K562 (cell line): ENCODE results near the gene TMEM63A. TPM values are rescaled to one million over a fixed set of nuclear protein-coding genes. Genes with fewer than 3 reads are reported as not detected.

Experiments
- ARNT ChIP-seq, 2 experiments: fragments of 450-650 bp; IDR thresholded peaks; 2 replicates each; pipeline ENCODE4 v1.6.1; 2016; ENCODE audit warnings: mild to moderate bottlenecking in 1 of 2
- GTF2F1 ChIP-seq: IDR thresholded peaks from 2 replicates; pipeline ENCODE4 v1.6.1; 2011; ENCODE audit warnings: low read depth, low read length, improper control_type of control experiment
- HDAC8 ChIP-seq: fragments of 450-650 bp; IDR thresholded peaks from 2 replicates; pipeline ENCODE4 v1.6.1; 2016; ENCODE audit warnings: mild to moderate bottlenecking, missing genetic modification characterization, moderate library complexity, missing compliant biosample characterization
- HMGN3 ChIP-seq: IDR thresholded peaks from 2 replicates; pipeline ENCODE4 v1.6.1; 2011; ENCODE audit warnings: borderline replicate concordance, low read depth, mild to moderate bottlenecking, mixed read lengths, low read length; ENCODE audit not compliant: insufficient read length; ENCODE audit errors: extremely low read depth
- MEF2A ChIP-seq: IDR thresholded peaks from 2 replicates; pipeline ENCODE4 v1.6.1; 2011; ENCODE audit warnings: low read depth, mild to moderate bottlenecking, low read length, moderate library complexity; ENCODE audit not compliant: control insufficient read depth
- PHF20 ChIP-seq: fragments of 450-650 bp; IDR thresholded peaks from 2 replicates; pipeline ENCODE4 v1.6.1; 2018; ENCODE audit not compliant: partially characterized antibody
- SPI1 ChIP-seq: IDR thresholded peaks from 2 replicates; pipeline ENCODE4 v1.6.1; 2011; ENCODE audit warnings: low read depth, low read length, control low read depth, borderline replicate concordance
- ZNF274 ChIP-seq: IDR thresholded peaks from 2 replicates; pipeline ENCODE4 v1.6.1; 2011; ENCODE audit warnings: low read depth, mild to moderate bottlenecking, low read length, moderate library complexity, borderline replicate concordance
- ZNF324 ChIP-seq: fragments of 250-450 bp; sonication (Bioruptor Pico); IDR thresholded peaks from 2 replicates; pipeline ENCODE4 v1.4.0; 2020; ENCODE audit warnings: mild to moderate bottlenecking
- ZNF766 ChIP-seq: fragments of 200-800 bp; sonication (Bioruptor generic); conservative IDR thresholded peaks from 2 replicates; pipeline ENCODE4 v1.6.1; 2016; ENCODE audit warnings: missing genetic modification characterization, missing compliant biosample characterization
- polyA plus RNA-seq, 8 experiments: library from polyadenylated mRNA; depleted of rRNA in 4 of 8; stranded (reverse) in 5 of 8; unstranded in 3 of 8; fragments of >200 nt; fragmentation: Nextera tagmentation in 2 of 8; fragmentation: Illumina TruSeq in 1 of 8; extraction: Ambion mirVana in 2 of 8; extraction: Trizol in 1 of 8; gene quantifications; 2 replicates each; pipeline versions ENCODE4 v1.2.1 to v1.2.3, GENCODE V29; 2011 to 2014; ENCODE audit warnings: inconsistent platforms in 1 of 8, missing spikeins in 1 of 8
- total RNA-seq, 7 experiments: library from RNA; depleted of rRNA in 6 of 7; stranded (reverse); fragments of >200 nt in 6 of 7; fragmentation: Illumina TruSeq in 2 of 7; extraction: Trizol in 2 of 7; gene quantifications; 2 replicates each; pipeline versions ENCODE4 v1.2.1 to v1.2.3, GENCODE V29; 2011 to 2021; ENCODE audit warnings: low replicate concordance in 1 of 7
- TF ChIP-seq, protein P1 (sequence below): IDR thresholded peaks from 2 replicates; pipeline ENCODE4 v1.6.1; 2011; ENCODE audit warnings: borderline replicate concordance, low read depth, mild to moderate bottlenecking, moderate library complexity, low read length; ENCODE audit not compliant: insufficient read depth, poor library complexity, severe bottlenecking
- TF ChIP-seq, protein P2 (sequence below): sonication (generic); formaldehyde crosslinking; IDR thresholded peaks from 2 replicates; pipeline ENCODE4 v1.8.0; 2022; ENCODE audit warnings: mild to moderate bottlenecking, missing genetic modification reagents
- TF ChIP-seq, protein P3 (sequence below): fragments of 250-450 bp; sonication (Bioruptor Pico); IDR thresholded peaks from 2 replicates; pipeline ENCODE4 v1.8.0; 2022; ENCODE audit warnings: moderate library complexity, mild to moderate bottlenecking, inconsistent platforms
- TF ChIP-seq, protein P4 (sequence below): fragments of 250-450 bp; sonication (Bioruptor Pico); IDR thresholded peaks from 2 replicates; pipeline ENCODE4 v1.5.0; 2020; ENCODE audit warnings: mild to moderate bottlenecking

Gene TMEM63A
- total and polyA plus RNA-seq, 9 of the 15 experiments (the other 6 are each of a cell fraction or from before 2014, with no cell fraction given) = 2.0 to 54.6 (median 17.5) TPM

DNA sequence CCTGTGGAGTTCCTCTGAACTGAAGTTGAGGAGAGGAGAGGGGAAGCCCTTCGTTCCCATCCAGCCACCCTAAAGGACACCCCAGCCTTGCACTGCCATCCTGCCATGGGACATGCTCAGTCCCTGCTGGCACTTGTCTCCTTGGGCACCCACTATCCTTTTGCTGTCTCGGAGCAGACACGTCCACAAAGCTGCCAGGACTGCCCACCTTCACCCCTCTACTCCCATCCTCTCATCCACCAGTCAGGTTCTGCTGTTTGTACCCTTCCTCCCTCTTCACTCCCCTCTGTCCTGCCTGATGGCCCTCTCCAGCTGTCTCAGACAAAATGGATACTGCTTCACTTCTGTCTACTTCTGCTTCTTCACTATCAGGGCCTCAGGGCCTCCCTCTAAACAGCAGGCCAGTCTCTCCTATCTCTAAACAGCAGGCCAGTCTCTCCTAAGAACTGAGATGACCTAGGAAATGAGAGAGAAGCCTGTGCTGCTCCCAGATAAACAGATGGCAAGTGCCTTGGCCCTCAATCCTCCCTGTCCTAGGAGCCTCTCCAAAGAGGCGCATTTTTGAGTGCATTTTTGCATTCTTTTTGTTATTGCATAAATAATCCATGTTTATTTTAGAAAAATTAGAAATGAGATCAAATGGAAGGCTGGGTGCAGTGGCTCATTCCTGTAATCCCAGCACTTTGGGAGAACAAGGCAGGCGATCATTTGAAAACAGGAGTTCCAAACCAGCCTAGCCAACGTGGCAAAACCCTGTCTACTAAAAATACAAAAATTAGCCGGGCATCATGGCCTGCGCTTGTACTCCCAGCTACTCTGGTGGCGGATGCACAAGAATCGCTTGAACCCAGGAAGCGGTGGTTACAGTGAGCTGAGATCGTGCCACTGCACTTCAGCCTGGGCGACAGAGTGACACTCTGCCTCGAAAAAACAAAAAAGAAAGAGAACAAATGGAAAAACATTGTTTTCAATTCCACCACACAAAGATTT is 46.3 kb upstream of the TMEM63A start (continued):
- TF ChIP-seq, protein P1, sequence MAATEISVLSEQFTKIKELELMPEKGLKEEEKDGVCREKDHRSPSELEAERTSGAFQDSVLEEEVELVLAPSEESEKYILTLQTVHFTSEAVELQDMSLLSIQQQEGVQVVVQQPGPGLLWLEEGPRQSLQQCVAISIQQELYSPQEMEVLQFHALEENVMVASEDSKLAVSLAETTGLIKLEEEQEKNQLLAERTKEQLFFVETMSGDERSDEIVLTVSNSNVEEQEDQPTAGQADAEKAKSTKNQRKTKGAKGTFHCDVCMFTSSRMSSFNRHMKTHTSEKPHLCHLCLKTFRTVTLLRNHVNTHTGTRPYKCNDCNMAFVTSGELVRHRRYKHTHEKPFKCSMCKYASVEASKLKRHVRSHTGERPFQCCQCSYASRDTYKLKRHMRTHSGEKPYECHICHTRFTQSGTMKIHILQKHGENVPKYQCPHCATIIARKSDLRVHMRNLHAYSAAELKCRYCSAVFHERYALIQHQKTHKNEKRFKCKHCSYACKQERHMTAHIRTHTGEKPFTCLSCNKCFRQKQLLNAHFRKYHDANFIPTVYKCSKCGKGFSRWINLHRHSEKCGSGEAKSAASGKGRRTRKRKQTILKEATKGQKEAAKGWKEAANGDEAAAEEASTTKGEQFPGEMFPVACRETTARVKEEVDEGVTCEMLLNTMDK = no peak
- TF ChIP-seq ARNT (IDR thresholded peaks at IDR 0.05) = peak; percentile 99
- TF ChIP-seq ZNF766 (CRISPR knock-in tag) = peak; percentile 98
- TF ChIP-seq ZNF324 = peak; percentile 63; the same call in 1 of the 2 replicates
- TF ChIP-seq SPI1 = peak; percentile 80
- TF ChIP-seq HMGN3 = no peak
- TF ChIP-seq GTF2F1 = peak; percentile 3; the same call in 1 of the 2 replicates
- TF ChIP-seq, protein P2, sequence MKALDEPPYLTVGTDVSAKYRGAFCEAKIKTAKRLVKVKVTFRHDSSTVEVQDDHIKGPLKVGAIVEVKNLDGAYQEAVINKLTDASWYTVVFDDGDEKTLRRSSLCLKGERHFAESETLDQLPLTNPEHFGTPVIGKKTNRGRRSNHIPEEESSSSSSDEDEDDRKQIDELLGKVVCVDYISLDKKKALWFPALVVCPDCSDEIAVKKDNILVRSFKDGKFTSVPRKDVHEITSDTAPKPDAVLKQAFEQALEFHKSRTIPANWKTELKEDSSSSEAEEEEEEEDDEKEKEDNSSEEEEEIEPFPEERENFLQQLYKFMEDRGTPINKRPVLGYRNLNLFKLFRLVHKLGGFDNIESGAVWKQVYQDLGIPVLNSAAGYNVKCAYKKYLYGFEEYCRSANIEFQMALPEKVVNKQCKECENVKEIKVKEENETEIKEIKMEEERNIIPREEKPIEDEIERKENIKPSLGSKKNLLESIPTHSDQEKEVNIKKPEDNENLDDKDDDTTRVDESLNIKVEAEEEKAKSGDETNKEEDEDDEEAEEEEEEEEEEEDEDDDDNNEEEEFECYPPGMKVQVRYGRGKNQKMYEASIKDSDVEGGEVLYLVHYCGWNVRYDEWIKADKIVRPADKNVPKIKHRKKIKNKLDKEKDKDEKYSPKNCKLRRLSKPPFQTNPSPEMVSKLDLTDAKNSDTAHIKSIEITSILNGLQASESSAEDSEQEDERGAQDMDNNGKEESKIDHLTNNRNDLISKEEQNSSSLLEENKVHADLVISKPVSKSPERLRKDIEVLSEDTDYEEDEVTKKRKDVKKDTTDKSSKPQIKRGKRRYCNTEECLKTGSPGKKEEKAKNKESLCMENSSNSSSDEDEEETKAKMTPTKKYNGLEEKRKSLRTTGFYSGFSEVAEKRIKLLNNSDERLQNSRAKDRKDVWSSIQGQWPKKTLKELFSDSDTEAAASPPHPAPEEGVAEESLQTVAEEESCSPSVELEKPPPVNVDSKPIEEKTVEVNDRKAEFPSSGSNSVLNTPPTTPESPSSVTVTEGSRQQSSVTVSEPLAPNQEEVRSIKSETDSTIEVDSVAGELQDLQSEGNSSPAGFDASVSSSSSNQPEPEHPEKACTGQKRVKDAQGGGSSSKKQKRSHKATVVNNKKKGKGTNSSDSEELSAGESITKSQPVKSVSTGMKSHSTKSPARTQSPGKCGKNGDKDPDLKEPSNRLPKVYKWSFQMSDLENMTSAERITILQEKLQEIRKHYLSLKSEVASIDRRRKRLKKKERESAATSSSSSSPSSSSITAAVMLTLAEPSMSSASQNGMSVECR (CRISPR knock-in tag) = peak; percentile 70; the same call in 1 of the 2 replicates
- TF ChIP-seq PHF20 = no peak
- peak; percentile 84 for TF ChIP-seq MEF2A
- TF ChIP-seq, protein P3, sequence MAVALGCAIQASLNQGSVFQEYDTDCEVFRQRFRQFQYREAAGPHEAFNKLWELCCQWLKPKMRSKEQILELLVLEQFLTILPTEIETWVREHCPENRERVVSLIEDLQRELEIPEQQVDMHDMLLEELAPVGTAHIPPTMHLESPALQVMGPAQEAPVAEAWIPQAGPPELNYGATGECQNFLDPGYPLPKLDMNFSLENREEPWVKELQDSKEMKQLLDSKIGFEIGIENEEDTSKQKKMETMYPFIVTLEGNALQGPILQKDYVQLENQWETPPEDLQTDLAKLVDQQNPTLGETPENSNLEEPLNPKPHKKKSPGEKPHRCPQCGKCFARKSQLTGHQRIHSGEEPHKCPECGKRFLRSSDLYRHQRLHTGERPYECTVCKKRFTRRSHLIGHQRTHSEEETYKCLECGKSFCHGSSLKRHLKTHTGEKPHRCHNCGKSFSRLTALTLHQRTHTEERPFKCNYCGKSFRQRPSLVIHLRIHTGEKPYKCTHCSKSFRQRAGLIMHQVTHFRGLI (CRISPR knock-in tag) = peak; percentile 85; the same call in 1 of the 2 replicates
- TF ChIP-seq, protein P4, sequence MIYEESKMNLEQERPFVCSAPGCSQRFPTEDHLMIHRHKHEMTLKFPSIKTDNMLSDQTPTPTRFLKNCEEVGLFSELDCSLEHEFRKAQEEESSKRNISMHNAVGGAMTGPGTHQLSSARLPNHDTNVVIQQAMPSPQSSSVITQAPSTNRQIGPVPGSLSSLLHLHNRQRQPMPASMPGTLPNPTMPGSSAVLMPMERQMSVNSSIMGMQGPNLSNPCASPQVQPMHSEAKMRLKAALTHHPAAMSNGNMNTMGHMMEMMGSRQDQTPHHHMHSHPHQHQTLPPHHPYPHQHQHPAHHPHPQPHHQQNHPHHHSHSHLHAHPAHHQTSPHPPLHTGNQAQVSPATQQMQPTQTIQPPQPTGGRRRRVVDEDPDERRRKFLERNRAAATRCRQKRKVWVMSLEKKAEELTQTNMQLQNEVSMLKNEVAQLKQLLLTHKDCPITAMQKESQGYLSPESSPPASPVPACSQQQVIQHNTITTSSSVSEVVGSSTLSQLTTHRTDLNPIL (CRISPR knock-in tag) = peak; percentile 44; the same call in 1 of the 2 replicates
- TF ChIP-seq HDAC8 (tag) = peak; percentile 92
- peak; percentile 88 for TF ChIP-seq ZNF274
